Measurements from ENCODE around the gene ANO9. TPM values are rescaled to one million over a fixed set of nuclear protein-coding genes. Genes with fewer than 3 reads are reported as not detected.

The ANO9 gene
- total RNA-seq, 3 donors from 2014 or later, result 0.32 to 14.2 (median 9.8) TPM

DNA sequence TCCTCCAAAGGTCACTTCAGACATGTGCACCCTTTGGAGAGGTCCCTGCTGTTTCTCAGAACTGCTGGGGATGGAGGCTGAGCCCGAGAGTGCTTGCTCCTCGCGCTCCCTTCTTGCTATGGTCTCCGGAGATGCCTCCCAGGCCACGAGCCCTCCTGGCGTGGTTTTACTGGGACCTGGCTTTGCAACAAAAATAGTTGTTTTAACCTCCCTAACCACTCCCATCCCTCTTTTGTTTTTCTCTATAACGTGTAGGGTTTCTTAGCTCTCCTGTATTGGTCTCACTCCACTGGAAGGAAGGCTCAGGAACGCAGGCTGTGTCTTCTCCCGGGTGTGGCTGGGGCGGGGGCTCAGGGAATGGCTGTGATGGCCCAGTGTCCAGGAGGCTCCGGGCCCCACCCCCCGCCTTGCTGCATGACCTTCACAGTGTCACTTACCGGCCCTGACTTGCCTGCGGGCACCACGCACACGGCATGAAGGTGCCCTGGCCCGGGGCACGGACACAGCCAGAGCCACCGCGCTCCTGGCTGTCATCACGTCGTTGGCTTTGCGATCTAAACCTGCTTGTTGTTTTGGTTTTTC lies 13.8 kb upstream of the ANO9 start:
- Histone ChIP-seq H3K36me3 (no peaks in the 10 kb centered on the region), H3K9me3 (no peaks in the 10 kb centered on the region), H3K4me3 (no peak overlapping the region), H3K4me1 (no peaks in the 10 kb centered on the region), H3K27ac (no peak overlapping the region), H3K27me3 (no peaks in the 10 kb centered on the region)
- DNase-seq (ENCODE audit: low spot score in 2 of 2), result no peak
- intact Hi-C loops (cut with DNase I; ENCODE audit: low total_unique reads), result loop anchor here (10.0 kb wide), 1 partner anchor 151 kb away; the partner anchor contains the start of gene IFITM2
- TF ChIP-seq, protein P1, sequence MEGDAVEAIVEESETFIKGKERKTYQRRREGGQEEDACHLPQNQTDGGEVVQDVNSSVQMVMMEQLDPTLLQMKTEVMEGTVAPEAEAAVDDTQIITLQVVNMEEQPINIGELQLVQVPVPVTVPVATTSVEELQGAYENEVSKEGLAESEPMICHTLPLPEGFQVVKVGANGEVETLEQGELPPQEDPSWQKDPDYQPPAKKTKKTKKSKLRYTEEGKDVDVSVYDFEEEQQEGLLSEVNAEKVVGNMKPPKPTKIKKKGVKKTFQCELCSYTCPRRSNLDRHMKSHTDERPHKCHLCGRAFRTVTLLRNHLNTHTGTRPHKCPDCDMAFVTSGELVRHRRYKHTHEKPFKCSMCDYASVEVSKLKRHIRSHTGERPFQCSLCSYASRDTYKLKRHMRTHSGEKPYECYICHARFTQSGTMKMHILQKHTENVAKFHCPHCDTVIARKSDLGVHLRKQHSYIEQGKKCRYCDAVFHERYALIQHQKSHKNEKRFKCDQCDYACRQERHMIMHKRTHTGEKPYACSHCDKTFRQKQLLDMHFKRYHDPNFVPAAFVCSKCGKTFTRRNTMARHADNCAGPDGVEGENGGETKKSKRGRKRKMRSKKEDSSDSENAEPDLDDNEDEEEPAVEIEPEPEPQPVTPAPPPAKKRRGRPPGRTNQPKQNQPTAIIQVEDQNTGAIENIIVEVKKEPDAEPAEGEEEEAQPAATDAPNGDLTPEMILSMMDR (IDR thresholded peaks at IDR 0.05), result no peak
- TF ChIP-seq POLR2A (IDR thresholded peaks at IDR 0.05) (no peak), POLR2AphosphoS5 (IDR thresholded peaks at IDR 0.05) (no peak)

DNA sequence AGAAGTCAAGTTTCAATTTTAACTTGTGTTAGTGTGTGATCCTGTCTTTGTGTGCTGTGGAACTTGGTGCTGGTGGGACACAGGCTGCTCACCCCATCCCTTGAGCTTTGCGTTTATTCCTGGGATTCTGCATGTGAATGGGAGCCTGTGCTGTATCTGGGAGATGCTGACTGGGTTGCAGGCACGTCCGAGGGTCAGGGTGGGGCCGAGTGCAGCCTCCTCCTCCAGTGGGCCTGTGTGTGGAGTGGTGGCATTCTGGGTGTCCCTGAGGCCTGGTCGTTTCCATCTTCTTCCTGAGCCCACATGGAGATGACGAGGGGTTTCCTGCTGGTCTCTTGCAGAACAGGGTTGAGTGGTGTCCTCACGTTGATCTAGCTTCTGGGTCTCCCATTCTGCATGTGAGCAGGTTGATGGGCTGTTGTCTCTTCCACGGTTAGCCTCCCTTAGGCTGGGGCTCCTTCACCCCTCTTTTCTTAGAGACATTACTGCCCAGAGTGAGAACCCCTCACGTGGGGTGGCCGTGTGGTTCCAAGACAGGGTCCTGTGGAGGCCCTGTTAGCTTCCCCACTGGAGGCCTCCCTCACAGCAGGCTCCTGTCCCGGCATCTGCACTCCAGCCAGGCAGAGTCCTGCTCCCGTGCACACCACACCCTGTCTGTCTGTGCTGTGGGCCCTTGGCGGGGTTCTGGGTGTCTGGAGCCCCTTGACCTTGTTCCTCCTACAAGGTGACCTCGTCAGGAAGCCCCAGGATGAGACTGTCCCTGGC lies 13.2 kb upstream of the ANO9 start:
- intact Hi-C loops (cut with DNase I; ENCODE audit: low total_unique reads), result loop anchor here (10.0 kb wide), 1 partner anchor 150 kb away; the partner anchor contains the start of gene IFITM2
- Histone ChIP-seq H3K36me3 (no peaks in the 10 kb centered on the region), H3K27me3 (no peaks in the 10 kb centered on the region), H3K9me3 (no peaks in the 10 kb centered on the region), H3K4me3 (no peak overlapping the region), H3K27ac (no peak overlapping the region), H3K4me1 (no peaks in the 10 kb centered on the region)
- no peak for DNase-seq (ENCODE audit: low spot score in 2 of 2)
- TF ChIP-seq POLR2AphosphoS5 (IDR thresholded peaks at IDR 0.05) (no peak), POLR2A (IDR thresholded peaks at IDR 0.05) (no peak)
- TF ChIP-seq, protein P1 (IDR thresholded peaks at IDR 0.05), result no peak

DNA sequence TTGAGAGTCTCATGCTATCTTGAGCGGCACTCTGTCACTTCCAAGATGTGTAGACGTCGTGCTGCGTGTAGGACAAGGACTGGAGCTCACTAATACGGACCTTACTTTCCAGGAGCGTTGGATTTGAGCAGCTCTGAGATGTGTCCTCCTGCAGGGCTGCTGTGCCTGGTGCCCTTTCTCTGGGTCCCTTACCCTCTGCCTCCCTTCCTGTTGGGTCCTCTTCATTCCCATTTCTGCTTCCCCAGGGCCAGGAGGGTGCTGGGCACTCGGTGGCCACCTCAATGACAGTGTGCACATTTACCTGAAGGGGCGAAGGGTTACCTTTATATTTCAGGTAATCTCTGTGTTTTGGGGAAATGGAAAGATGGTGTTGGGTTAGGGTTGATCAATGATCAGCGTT lies 12.2 kb upstream of the ANO9 start:
- intact Hi-C loops (cut with DNase I; ENCODE audit: low total_unique reads), result loop anchor here (10.0 kb wide), 1 partner anchor 149 kb away; the partner anchor contains the start of gene IFITM2
- no peak for DNase-seq (ENCODE audit: low spot score in 2 of 2)

GRCh38 chr11:453564-453963 lies 11.8 kb upstream of the ANO9 start:
- no peak for DNase-seq (ENCODE audit: low spot score in 2 of 2)
- Histone ChIP-seq H3K9me3 (no peaks in the 10 kb centered on the region), H3K27me3 (no peaks in the 10 kb centered on the region), H3K36me3 (no peaks in the 10 kb centered on the region), H3K27ac (no peak overlapping the region), H3K4me3 (no peak overlapping the region), H3K4me1 (peaks cover 0 to 4% of the 10 kb centered on the region in 2 donors)
- TF ChIP-seq POLR2AphosphoS5 (IDR thresholded peaks at IDR 0.05) (no peak), POLR2A (IDR thresholded peaks at IDR 0.05) (no peak)
- TF ChIP-seq, protein P1 (IDR thresholded peaks at IDR 0.05), result no peak
- intact Hi-C loops (cut with DNase I; ENCODE audit: low total_unique reads), result loop anchor here (10.0 kb wide), 1 partner anchor 149 kb away; the partner anchor contains the start of gene IFITM2

More for the DNA sequence above, 12.2 kb upstream of the ANO9 start:
- Histone ChIP-seq H3K27me3 (no peaks in the 10 kb centered on the region), H3K4me1 (peaks cover 0 to 4% of the 10 kb centered on the region in 2 donors), H3K27ac (no peak overlapping the region), H3K36me3 (no peaks in the 10 kb centered on the region), H3K9me3 (no peaks in the 10 kb centered on the region), H3K4me3 (no peak overlapping the region)
- TF ChIP-seq POLR2AphosphoS5 (IDR thresholded peaks at IDR 0.05), result no peak
- TF ChIP-seq POLR2A (IDR thresholded peaks at IDR 0.05), result no peak
- TF ChIP-seq, protein P1 (IDR thresholded peaks at IDR 0.05), result no peak

Data from breast epithelium (tissue), 4 donors.